ENCODE data around the gene PRX.

The PRX gene

GRCh38 chr19:40344422-40344821, 68.8 kb downstream of the PRX start:
- Histone ChIP-seq H3K36me3 (ENCODE audit: control insufficient read depth, insufficient read depth, low read length) (peaks cover 23% of the 10 kb centered on the region), H3K9me3 (ENCODE audit: control insufficient read depth, low read length) (no peaks in the 10 kb centered on the region), H3K27ac (ENCODE audit: low read depth, low read length, severe bottlenecking) (no peak overlapping the region), H3K4me1 (ENCODE audit: control insufficient read depth, insufficient read depth, low read length, poor library complexity, severe bottlenecking) (no peaks in the 10 kb centered on the region), H3K4me3 (ENCODE audit: extremely low read depth, insufficient read depth, low read length, poor library complexity, severe bottlenecking) (no peak overlapping the region)
- 93 to 99% methylated on average over 6 of the region's 7 CpGs for WGBS, 2 experiments (ENCODE audit: insufficient coverage in 2 of 2)
